NCI-H2227 (cell line): Measurements from ENCODE around the gene CCHCR1.
A peak's percentile ranks its signal among the peaks of the same experiment; 100 is the strongest.
"Not testable (repeated sequence)": the region's sequence is repeated elsewhere in the genome, so short reads cannot be mapped to it uniquely, and the experiment has no call there.

Experiments used
- DNase-seq: peaks from one replicate; lab custom pipeline; 2025; ENCODE audit not compliant: unreplicated experiment; lab: John Stamatoyannopoulos, UW

Gene CCHCR1

GRCh38 chr6:31164475-31165063 lies 7.0 kb upstream of the CCHCR1 start:
- not testable (repeated sequence) for DNase-seq

- no peak for DNase-seq
Observed at GRCh38 chr6:31163922-31164321, 6.3 kb upstream of the CCHCR1 start.

DNA sequence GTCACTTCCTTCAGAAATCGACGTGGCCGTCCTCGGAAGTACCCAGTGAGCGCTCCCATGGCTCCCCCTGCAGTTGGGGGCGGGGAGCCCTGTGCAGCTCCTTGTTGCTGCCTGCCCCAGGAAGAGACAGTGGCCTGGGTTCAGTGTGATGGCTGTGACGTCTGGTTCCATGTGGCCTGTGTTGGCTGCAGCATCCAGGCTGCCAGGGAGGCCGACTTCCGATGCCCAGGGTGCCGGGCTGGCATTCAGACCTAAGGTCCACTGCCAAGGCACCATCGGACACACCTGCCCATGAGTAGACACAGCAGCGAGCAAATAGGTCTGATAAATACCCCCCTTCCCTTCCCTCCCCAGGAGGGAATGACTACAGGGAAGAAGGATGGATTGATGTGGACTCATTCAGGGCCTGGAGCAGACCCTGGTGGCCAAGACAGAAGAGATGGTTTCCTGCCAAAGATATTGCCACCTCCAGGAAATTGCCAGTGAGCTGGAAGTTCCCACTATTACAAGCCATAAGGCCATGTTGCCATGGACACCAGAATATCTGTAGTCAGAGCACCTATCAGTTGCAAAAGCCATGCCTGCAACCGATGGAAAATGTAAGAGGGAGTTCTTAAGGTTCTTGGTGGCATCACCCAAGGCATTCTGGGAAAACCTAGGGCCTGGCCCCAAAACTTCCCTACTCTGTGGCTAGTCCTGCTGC lies 5.0 kb upstream of the CCHCR1 start:
- no peak for DNase-seq

DNA sequence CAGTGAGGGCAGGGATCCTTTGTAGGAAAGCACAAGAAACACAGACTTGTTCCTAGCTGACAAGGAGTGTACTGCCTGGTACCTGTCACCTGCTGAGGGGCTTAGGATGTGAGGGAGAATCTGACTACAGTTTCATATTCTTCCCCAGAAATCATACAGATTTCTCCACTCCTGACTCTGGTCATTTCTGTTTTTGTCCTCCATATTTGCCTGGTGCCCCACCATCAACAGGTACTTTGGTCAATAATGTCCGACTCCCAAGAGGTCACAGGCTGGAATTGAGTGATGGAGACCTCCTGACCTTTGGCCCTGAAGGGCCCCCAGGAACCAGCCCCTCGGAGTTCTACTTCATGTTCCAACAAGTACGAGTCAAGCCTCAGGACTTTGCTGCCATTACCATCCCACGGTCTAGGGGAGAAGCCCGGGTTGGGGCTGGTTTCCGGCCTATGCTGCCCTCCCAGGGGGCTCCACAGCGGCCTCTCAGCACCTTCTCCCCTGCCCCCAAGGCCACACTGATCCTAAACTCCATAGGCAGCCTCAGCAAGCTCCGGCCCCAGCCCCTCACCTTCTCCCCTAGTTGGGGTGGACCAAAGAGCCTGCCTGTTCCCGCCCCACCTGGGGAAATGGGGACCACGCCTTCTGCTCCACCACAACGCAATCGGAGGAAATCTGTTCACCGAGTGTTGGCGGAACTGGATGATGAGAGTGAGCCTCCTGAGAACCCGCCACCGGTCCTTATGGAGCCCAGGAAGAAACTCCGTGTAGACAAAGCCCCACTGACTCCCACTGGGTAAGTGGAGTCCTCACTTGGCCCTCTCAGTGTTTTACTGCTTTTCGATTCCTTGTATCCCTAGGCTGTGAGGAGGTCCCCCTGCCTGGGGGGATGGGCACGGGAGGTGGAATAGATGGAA lies 3.9 kb upstream of the CCHCR1 start:
- DNase-seq: no peak

DNA sequence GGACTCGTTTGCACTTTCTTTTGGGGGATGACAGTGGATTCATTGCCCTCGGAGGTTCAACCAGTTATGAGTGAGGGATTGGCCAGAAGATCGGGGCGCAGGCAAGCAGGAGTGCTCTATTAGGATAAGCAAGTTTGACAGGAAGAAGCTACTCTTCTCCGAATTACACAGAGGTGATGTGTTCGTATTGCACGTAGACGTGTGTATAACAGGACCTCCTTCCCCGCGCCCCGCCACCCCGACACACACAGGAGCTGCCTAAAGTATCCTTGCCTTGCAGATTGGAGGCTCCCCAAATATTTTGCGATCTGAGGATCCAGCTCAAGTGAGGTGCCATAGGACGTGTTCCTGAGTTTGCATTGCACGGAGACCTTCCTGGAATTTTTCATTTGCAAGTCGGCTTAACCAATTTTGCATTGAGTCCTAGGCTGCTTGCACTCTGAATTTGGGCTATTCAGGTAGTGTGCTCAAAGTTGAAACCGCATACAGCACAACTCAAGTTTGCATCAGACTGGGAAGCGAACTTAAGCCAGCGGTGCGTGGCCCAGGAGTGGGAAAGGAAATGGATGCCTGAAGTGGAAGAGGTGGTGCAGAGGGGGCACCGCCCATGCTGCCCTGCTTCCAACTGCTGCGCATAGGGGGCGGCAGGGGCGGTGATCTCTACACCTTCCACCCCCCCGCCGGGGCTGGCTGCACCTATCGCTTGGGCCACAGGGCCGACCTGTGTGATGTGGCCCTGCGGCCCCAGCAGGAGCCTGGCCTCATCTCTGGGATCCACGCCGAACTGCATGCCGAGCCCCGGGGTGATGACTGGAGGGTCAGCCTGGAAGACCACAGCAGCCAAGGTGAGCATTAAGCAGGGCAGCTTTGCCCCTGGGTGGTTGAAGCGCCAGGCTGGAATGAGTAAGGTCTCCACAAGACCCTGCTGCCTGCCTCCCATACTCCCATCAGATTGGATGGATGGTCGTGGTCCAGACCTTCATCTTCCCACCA lies 1.6 kb upstream of the CCHCR1 start:
- DNase-seq: peak; percentile 42

DNA sequence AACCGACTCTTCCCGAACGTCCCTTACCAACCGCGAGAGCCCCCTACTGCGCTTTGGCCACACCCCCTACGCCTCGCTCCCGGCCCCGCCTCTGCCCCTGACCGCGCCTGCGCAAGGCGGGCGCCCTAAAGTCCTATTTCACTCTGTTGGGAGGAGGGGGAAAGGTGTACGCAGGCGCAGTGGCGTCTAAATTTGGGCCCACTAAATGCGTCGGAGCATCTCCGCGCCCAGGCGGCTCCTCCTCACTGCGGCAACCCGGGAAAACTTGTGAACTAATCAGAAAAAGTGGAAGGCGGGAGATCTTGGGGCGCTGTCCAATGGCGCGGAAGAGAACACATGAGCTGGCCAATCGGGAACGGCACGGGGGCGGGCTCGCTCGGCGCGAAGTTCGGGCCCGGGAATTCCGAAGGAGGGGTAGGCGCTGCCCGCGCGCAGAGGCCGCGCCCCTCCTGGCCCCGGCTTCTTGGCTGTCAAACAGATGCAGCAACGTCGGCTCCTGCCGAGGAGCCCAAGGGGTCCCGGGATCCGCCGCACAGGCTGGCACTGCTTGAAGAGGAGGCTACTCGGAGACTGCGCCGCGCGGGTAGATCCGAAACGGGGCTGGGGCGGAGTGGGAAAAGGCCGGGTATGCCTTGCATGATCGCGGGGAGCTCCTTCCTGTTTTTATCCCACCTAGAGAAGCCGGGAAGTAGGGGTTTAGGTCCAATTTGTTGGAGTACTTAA lies 699 bp upstream of the CCHCR1 start, which contains the start of gene TCF19:
TSS of gene TCF19 (plus strand) at position 450 of the 723 bp plus-strand sequence. CDS start 881 bp downstream, outside the sequence.
- DNase-seq: peak; percentile 99

DNA sequence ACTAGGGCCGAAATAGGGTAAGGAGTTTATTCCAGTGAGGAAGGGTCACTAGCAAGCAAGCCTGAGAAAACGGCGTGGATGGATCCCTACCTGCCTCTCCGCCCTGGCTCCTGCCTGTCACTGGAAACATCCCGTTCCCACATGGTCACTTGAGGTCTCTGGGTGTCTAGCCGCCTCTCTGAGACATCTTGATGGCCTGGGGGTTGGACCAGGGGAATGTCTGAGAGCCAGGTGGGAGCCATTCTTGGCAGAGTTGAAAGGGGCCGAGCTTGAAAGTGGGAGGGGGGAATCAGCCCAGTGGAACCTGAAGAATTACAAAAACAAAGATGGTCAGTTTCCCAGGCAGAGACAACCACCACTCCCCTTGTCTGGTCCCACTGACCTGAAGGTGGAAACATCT lies 961 bp downstream of the CCHCR1 start:
- DNase-seq: no peak

- DNase-seq: no peak
Observed at GRCh38 chr6:31154436-31154835, 3.2 kb downstream of the CCHCR1 start.

DNA sequence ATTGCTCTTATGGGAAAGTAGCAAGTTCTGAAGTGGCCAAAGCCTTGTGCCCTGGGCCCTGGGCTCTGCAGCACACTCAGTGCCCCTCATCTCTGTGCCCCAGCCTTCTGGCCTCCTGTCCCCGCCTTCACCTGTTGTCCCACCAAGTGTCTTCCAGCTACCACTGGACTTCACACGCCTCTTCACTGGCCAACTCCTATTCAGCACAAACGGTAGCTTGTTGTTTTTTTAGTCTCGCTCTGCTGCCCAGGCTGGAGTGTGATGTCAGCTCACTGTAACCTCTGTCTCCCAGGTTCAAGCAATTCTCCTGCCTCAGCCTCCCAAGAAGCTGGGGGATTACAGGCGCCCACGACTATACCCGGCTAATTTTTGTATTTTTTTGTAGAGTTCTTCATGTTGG lies 4.8 kb downstream of the CCHCR1 start:
- no peak for DNase-seq

GRCh38 chr6:31149827-31150447 lies 7.7 kb downstream of the CCHCR1 start:
- no peak for DNase-seq

DNA sequence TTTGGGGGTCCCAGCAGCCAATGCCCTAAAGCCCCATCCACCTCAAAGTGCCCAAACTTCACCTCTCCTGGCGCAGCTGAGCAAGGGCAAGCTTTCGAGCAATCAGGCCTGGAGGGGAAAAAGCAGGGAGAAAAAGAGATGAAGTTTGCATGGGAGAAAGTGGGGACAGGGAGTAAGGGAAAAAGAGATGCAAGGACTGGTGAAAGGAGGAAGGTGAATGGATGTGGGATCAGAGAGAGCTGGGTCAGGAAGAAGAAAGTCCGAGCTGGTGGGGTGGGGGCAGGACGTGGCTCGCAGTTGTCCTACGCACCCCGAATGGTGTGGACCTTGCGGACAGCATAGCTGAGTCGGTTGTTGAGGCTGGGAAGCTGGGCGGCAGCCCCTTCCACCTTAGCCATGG lies 12.2 kb downstream of the CCHCR1 start:
- DNase-seq: no peak

- DNase-seq: no peak
Observed at GRCh38 chr6:31144970-31145340, 12.6 kb downstream of the CCHCR1 start.

GRCh38 chr6:31144296-31144969 lies 13.2 kb downstream of the CCHCR1 start:
- DNase-seq: no peak

DNA sequence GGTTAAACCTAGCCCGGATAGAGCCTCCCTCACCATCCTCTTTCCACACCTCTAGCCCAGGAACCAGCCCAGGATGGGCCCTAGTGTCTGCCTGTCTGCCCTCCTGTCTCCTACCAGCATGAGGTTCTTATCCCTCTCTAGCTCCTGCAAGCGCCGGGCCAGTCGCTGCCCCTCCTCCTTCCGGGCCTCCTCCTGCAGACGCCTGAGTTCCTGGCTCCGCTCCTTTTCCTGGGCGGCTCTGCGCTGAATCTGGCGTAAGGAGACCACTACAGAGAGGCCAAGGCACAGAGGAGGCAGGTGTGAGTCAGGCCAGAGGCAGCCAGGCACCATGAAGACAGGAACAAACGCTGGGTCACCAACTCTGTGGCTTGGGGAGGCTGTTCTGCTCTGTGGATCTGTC lies 14.5 kb downstream of the CCHCR1 start:
- DNase-seq: peak; percentile 43

DNA sequence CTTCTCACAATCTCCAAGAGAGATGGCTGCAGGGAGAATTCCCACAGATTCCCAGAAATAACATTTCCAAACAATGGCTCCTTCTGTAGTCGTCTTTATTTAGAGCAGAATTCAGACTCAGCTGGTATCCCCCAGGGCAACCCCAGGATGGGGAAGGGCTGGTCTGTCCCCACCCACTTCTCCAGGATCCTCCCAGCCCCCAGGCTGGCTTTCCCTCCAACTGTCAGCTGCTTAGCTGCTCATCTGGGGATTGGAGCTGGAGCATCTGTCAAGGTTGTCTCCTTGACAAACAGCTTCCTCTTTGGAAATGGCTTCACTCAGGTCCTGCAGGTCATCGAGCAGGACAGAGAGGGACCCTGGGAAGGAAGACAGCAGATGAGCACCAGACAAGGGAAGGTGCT lies 15.2 kb downstream of the CCHCR1 start:
- peak; percentile 38 for DNase-seq

DNA sequence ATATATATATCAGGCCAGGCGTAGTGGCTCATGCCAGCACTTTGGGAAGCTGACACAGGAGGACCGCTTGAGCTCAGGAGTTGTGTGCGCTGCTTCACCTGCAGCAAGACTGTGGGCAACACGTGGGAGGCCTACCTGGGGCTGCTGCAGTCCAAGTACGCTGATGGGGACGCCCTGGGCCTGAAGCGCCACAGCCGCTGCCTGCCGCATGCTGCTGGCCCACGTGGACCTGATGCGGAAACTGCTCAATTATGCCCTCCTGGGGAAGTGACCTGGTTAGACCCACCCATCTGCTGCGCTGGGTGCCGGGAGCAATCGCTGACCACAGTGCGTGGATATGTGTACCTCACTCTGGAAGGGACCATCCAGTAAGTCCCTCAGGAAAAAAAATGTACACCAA lies 17.0 kb downstream of the CCHCR1 start:
- DNase-seq: no peak

DNA sequence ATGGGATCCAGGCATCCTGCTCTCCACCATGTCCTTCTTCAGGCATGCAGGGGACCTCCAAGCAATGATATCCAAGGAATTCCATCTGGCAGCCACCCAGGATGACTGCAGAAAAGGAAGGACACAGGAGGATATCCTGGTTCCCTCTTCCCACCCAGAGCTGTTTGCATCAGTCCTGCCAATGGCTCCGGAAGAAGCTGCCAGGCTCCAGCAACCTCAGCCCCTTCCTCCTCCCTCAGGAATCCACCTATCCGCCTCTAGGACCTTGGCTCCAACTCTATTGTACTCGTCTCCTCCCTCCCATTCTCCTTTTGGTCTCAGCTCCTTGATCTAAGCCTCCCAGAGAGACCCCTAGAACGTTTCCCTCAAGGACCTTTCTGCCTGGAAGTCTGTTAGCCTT lies 18.0 kb downstream of the CCHCR1 start:
- DNase-seq: peak; percentile 30

- no peak for DNase-seq
Observed at GRCh38 chr6:31138982-31139381, 18.6 kb downstream of the CCHCR1 start, which contains the start of gene PSORS1C2. PSORS1C2 (minus strand) TSS chr6:31139066; CDS start chr6:31139026, 40 bp downstream.

DNA sequence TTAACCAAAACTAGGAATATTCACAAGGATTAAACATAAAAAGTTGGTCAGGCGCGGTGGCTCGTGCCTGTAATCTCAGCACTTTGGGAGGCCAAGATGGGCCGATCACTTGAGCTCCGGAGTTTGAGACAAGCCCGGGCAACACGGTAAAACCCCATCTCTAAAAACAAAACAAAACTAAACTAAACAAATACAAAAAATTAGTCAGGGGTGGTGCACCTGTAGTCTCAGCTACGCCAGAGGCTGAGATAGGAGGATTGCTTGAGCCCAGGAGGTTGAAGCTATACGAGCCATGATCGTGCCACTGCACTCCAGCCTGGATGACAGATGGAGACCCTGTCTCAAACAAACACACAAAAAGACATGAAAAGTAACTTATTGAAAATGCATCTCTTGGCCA lies 21.9 kb downstream of the CCHCR1 start:
- no peak for DNase-seq
